H9 (cell line): Measurements from ENCODE around the gene SERPINB10. TPM values are rescaled to one million over a fixed set of nuclear protein-coding genes. Genes with fewer than 3 reads are reported as not detected.

Experiments used
- DNase-seq: peaks from one replicate; pipeline ENCODE4 v3.0.0-alpha.2; 2017
- H2AFZ ChIP-seq: one replicate; pipeline ENCODE4 v1.6.1; 2013; ENCODE audit warnings: mild to moderate bottlenecking, low read length, control low read depth, moderate library complexity
- H2AK5ac ChIP-seq: 2 replicates; pipeline ENCODE4 v1.6.1; 2013; ENCODE audit warnings: low read length, control low read depth, mixed read lengths; ENCODE audit not compliant: insufficient read length
- H2BK120ac ChIP-seq: one replicate; pipeline ENCODE4 v1.6.1; 2013; ENCODE audit warnings: low read depth, mild to moderate bottlenecking, low read length, control low read depth, inconsistent platforms; ENCODE audit not compliant: poor library complexity, severe bottlenecking
- H2BK12ac ChIP-seq: 2 replicates; pipeline ENCODE4 v1.6.1; 2013; ENCODE audit warnings: low read length, control low read depth, mixed read lengths, low read depth; ENCODE audit not compliant: insufficient read length
- H2BK15ac ChIP-seq: 2 replicates; pipeline ENCODE4 v1.6.1; 2013; ENCODE audit warnings: low read depth, low read length, control low read depth
- H2BK20ac ChIP-seq: one replicate; pipeline ENCODE4 v1.6.1; 2013; ENCODE audit warnings: low read depth, mild to moderate bottlenecking, low read length, control low read depth, inconsistent platforms; ENCODE audit not compliant: poor library complexity, severe bottlenecking
- H2BK5ac ChIP-seq: 2 replicates; pipeline ENCODE4 v1.6.1; 2013; ENCODE audit warnings: low read length, control low read depth, mixed read lengths; ENCODE audit not compliant: insufficient read length
- H3K14ac ChIP-seq: 2 replicates; pipeline ENCODE4 v1.6.1; 2013; ENCODE audit warnings: low read length, control low read depth; ENCODE audit not compliant: insufficient read depth
- H3K18ac ChIP-seq: 2 replicates; pipeline ENCODE4 v1.6.1; 2013; ENCODE audit warnings: low read depth, mild to moderate bottlenecking, mixed read lengths, low read length, control low read depth; ENCODE audit not compliant: insufficient read length
- H3K23ac ChIP-seq: 2 replicates; pipeline ENCODE4 v1.6.1; 2013; ENCODE audit warnings: low read length, control low read depth, mixed read lengths, low read depth; ENCODE audit not compliant: insufficient read length
- H3K23me2 ChIP-seq: 2 replicates; pipeline ENCODE4 v1.6.1; 2013; ENCODE audit warnings: low read depth, mild to moderate bottlenecking, mixed read lengths, low read length, control low read depth; ENCODE audit not compliant: insufficient read length, poor library complexity, severe bottlenecking
- H3K27ac ChIP-seq: 2 replicates; pipeline ENCODE4 v1.5.1; 2013; ENCODE audit warnings: low read length, control low read depth, mixed read lengths, low read depth; ENCODE audit not compliant: insufficient read length
- H3K27me3 ChIP-seq: 2 replicates; pipeline ENCODE4 v1.6.1; 2013; ENCODE audit warnings: low read length, control low read depth, inconsistent platforms; ENCODE audit not compliant: insufficient read depth
- H3K4ac ChIP-seq: 2 replicates; pipeline ENCODE4 v1.6.1; 2013; ENCODE audit warnings: low read depth, mild to moderate bottlenecking, control low read depth, inconsistent platforms, low read length, moderate library complexity
- H3K4me1 ChIP-seq: 2 replicates; pipeline ENCODE4 v1.6.1; 2013; ENCODE audit warnings: low read length, control low read depth, inconsistent platforms; ENCODE audit not compliant: insufficient read depth
- H3K4me2 ChIP-seq: 2 replicates; pipeline ENCODE4 v1.6.1; 2013; ENCODE audit warnings: low read length, control low read depth, mixed read lengths; ENCODE audit not compliant: insufficient read length, insufficient read depth
- H3K56ac ChIP-seq: 2 replicates; pipeline ENCODE4 v1.6.1; 2013; ENCODE audit warnings: low read depth, mild to moderate bottlenecking, mixed read lengths, low read length, control low read depth; ENCODE audit not compliant: insufficient read length
- H3K79me1 ChIP-seq: 2 replicates; pipeline ENCODE4 v1.6.1; 2013; ENCODE audit warnings: low read depth, mild to moderate bottlenecking, moderate library complexity, low read length, control low read depth, inconsistent platforms; ENCODE audit not compliant: insufficient read depth, poor library complexity, severe bottlenecking
- H3K79me2 ChIP-seq: 2 replicates; pipeline ENCODE4 v1.6.1; 2013; ENCODE audit warnings: low read length, control low read depth, inconsistent platforms; ENCODE audit not compliant: insufficient read depth
- H3K9ac ChIP-seq: 2 replicates; pipeline ENCODE4 v1.6.1; 2013; ENCODE audit warnings: low read length, control low read depth, mixed read lengths; ENCODE audit not compliant: insufficient read length; ENCODE audit errors: extremely low read depth
- H3K9me3 ChIP-seq: one replicate; pipeline ENCODE4 v1.6.1; 2013; ENCODE audit warnings: low read depth, low read length, inconsistent platforms; ENCODE audit not compliant: control insufficient read depth
- H3T11ph ChIP-seq: one replicate; pipeline ENCODE4 v1.6.1; 2013; ENCODE audit warnings: mild to moderate bottlenecking, low read length, control low read depth, inconsistent platforms
- H4K20me1 ChIP-seq: one replicate; pipeline ENCODE4 v1.6.1; 2013; ENCODE audit not compliant: control insufficient read depth, insufficient read length, insufficient read depth
- H4K5ac ChIP-seq: 2 replicates; pipeline ENCODE4 v1.6.1; 2013; ENCODE audit warnings: low read depth, mild to moderate bottlenecking, mixed read lengths, low read length, control low read depth; ENCODE audit not compliant: insufficient read length
- H4K8ac ChIP-seq: replicated peaks from 2 replicates; pipeline ENCODE4 v1.6.1; 2013; ENCODE audit warnings: low read length, control low read depth, mixed read lengths, low read depth; ENCODE audit not compliant: insufficient read length
- H4K91ac ChIP-seq: 2 replicates; pipeline ENCODE4 v1.6.1; 2013; ENCODE audit warnings: low read depth, mild to moderate bottlenecking, moderate library complexity, mixed read lengths, low read length, control low read depth; ENCODE audit not compliant: insufficient read length
- H3K27ac Mint-ChIP-seq, 3 experiments: 2 replicates in 2 of 3; 3 replicates in 1 of 3; pipeline ENCODE4 v1.8.0; 2020 to 2021; ENCODE audit warnings: mixed read lengths in 3 of 3, mild to moderate bottlenecking in 1 of 3, moderate library complexity in 1 of 3
- H3K27me3 Mint-ChIP-seq: 2 replicates; pipeline ENCODE4 v1.8.0; 2021; ENCODE audit warnings: low read depth, mild to moderate bottlenecking, moderate library complexity, mixed read lengths
- H3K36me3 Mint-ChIP-seq, 3 experiments: 2 replicates in 2 of 3; 3 replicates in 1 of 3; pipeline ENCODE4 v1.8.0; 2020 to 2021; ENCODE audit warnings: low read depth in 3 of 3, mixed read lengths in 3 of 3; ENCODE audit not compliant: insufficient read depth in 1 of 3
- H3K4me1 Mint-ChIP-seq, 2 experiments: 2 replicates each; pipeline ENCODE4 v1.8.0; 2020; ENCODE audit warnings: mixed read lengths in 2 of 2
- H3K4me3 Mint-ChIP-seq, 2 experiments: 2 replicates in 1 of 2; 3 replicates in 1 of 2; pipeline ENCODE4 v1.8.0; 2020 to 2021; ENCODE audit warnings: mild to moderate bottlenecking in 2 of 2, mixed read lengths in 2 of 2, moderate library complexity in 1 of 2
- H3K9me3 Mint-ChIP-seq, 2 experiments: 2 replicates in 1 of 2; 3 replicates in 1 of 2; pipeline ENCODE4 v1.8.0; 2020; ENCODE audit warnings: mild to moderate bottlenecking in 2 of 2, mixed read lengths in 2 of 2, moderate library complexity in 1 of 2
- WGBS: extraction: QIAGEN DNeasy Blood & Tissue Kit; methylation state at CpG from one replicate; pipeline ENCODE4 v1.1.7; 2013; ENCODE audit warnings: missing lambda C conversion rate, low lambda C conversion rate, mixed read lengths; ENCODE audit not compliant: insufficient read length; ENCODE audit errors: extremely low coverage; 5-methylcytosine and 5-hydroxymethylcytosine counted together
- total RNA-seq: library from RNA; stranded (reverse); gene quantifications from 2 replicates; pipeline ENCODE4 v1.2.1, GENCODE V29; 2021
- TF ChIP-seq, protein P1 (sequence below): fragments of 200-600 bp; sonication (generic); conservative IDR thresholded peaks from 3 replicates; pipeline ENCODE4 v1.8.0; 2021; ENCODE audit warnings: antibody characterized with exemption, mild to moderate bottlenecking

Gene SERPINB10
- total RNA-seq, 1 experiment from 2014 or later = not detected

GRCh38 chr18:63980896-63981460 is 73.2 kb downstream of the SERPINB10 start:
- no peak for DNase-seq
- H2AK5ac ChIP-seq = no peak overlapping the region
- H3K27ac ChIP-seq = no peak overlapping the region
- no peak overlapping the region for H2BK12ac ChIP-seq
- no peak overlapping the region for H3K4ac ChIP-seq
- H3K9ac ChIP-seq = no peak overlapping the region
- no peak overlapping the region for H2BK20ac ChIP-seq
- H4K5ac ChIP-seq = no peak overlapping the region
- H4K20me1 ChIP-seq = no peaks in the 10 kb centered on the region
- no CpG with 5 or more reads among the region's 6 CpGs for WGBS
- H3K27me3 Mint-ChIP-seq = peaks cover 45% of the 10 kb centered on the region
- H3K4me2 ChIP-seq = no peak overlapping the region
- no peak overlapping the region for H3K27ac Mint-ChIP-seq
- H3K23me2 ChIP-seq = no peaks in the 10 kb centered on the region
- no peak overlapping the region for H3T11ph ChIP-seq
- H2BK5ac ChIP-seq = no peak overlapping the region
- H3K9me3 ChIP-seq = no peaks in the 10 kb centered on the region
- H2BK120ac ChIP-seq = no peak overlapping the region
- H3K4me3 Mint-ChIP-seq = no peak overlapping the region
- no peak overlapping the region for H2BK15ac ChIP-seq
- H3K23ac ChIP-seq = no peak overlapping the region
- H4K91ac ChIP-seq = no peak overlapping the region
- H3K4me1 Mint-ChIP-seq = peaks cover 0 to 9% of the 10 kb centered on the region in 2 experiments; a peak in 3 of 4 replicates
- TF ChIP-seq, protein P1, sequence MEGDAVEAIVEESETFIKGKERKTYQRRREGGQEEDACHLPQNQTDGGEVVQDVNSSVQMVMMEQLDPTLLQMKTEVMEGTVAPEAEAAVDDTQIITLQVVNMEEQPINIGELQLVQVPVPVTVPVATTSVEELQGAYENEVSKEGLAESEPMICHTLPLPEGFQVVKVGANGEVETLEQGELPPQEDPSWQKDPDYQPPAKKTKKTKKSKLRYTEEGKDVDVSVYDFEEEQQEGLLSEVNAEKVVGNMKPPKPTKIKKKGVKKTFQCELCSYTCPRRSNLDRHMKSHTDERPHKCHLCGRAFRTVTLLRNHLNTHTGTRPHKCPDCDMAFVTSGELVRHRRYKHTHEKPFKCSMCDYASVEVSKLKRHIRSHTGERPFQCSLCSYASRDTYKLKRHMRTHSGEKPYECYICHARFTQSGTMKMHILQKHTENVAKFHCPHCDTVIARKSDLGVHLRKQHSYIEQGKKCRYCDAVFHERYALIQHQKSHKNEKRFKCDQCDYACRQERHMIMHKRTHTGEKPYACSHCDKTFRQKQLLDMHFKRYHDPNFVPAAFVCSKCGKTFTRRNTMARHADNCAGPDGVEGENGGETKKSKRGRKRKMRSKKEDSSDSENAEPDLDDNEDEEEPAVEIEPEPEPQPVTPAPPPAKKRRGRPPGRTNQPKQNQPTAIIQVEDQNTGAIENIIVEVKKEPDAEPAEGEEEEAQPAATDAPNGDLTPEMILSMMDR = no peak
- no peaks in the 10 kb centered on the region for H3K79me2 ChIP-seq
- H3K14ac ChIP-seq = no peak overlapping the region
- H3K36me3 Mint-ChIP-seq = no peaks in the 10 kb centered on the region; a peak in 1 of 7 replicates
- H3K27me3 ChIP-seq = peaks cover 18% of the 10 kb centered on the region
- no peak overlapping the region for H3K56ac ChIP-seq
- no peaks in the 10 kb centered on the region for H3K4me1 ChIP-seq
- H3K9me3 Mint-ChIP-seq = no peaks in the 10 kb centered on the region
- H4K8ac ChIP-seq = no peak overlapping the region
- no peaks in the 10 kb centered on the region for H3K79me1 ChIP-seq
- H3K18ac ChIP-seq = no peak overlapping the region
- no peak overlapping the region for H2AFZ ChIP-seq
